GM10248 (cell line): Measurements from ENCODE around the gene NEURL1.
"Not testable (repeated sequence)": the region's sequence is repeated elsewhere in the genome, so short reads cannot be mapped to it uniquely, and the experiment has no call there.

Source experiments
- CTCF ChIA-PET: fragments of 300-600 bp; sonication (Branson Sonifier 250); formaldehyde crosslinking; extraction: SDS; loops from one replicate; lab custom pipeline; 2021; ENCODE audit warnings: antibody characterized with exemption; lab: Yijun Ruan, JAX
- POLR2A ChIA-PET: fragments of 350-650 bp; sonication (Branson Sonifier 250); formaldehyde crosslinking; extraction: SDS; loops from one replicate; lab custom pipeline; 2020; ENCODE audit warnings: antibody characterized with exemption; lab: Yijun Ruan, JAX
- DNase-seq: peaks from one replicate; pipeline ENCODE4 v3.0.0; 2012; ENCODE audit errors: extremely low spot score
- CTCF ChIP-seq: IDR thresholded peaks from 2 replicates; pipeline ENCODE4 v1.5.1; 2012; ENCODE audit warnings: mild to moderate bottlenecking, low read depth; ENCODE audit errors: extremely low read depth, missing control alignments, control extremely low read depth

NEURL1 gene

GRCh38 chr10:103512166-103512565 lies 18.7 kb downstream of the NEURL1 start:
- ChIA-PET CTCF (interaction anchor here (1.5 to 1.7 kb wide), 2 partner anchors 31 to 36 kb away, joined by 3 to 5 read pairs; no protein-coding TSS in a partner anchor), POLR2A (no interaction called here)
- peak; percentile 6 for DNase-seq
- no peak for TF ChIP-seq CTCF

- POLR2A ChIA-PET: no interaction called here
- DNase-seq: peak; percentile 4
- no peak for TF ChIP-seq CTCF
- CTCF ChIA-PET: interaction anchor here (0.8 to 1.7 kb wide), 2 partner anchors 32 to 34 kb away, joined by 3 read pairs; no protein-coding TSS in a partner anchor
Observed at GRCh38 chr10:103512591-103513379, 19.3 kb downstream of the NEURL1 start.

- CTCF ChIA-PET: interaction anchor here (0.8 to 1.7 kb wide), 2 partner anchors 32 to 34 kb away, joined by 3 read pairs; no protein-coding TSS in a partner anchor
- no peak for TF ChIP-seq CTCF
- POLR2A ChIA-PET: no interaction called here
- peak; percentile 8 for DNase-seq
Observed at GRCh38 chr10:103513380-103514060, 20.0 kb downstream of the NEURL1 start.

GRCh38 chr10:103514244-103514643 lies 20.7 kb downstream of the NEURL1 start:
- ChIA-PET POLR2A (no interaction called here), CTCF (interaction anchor here (1.5 kb wide), 1 partner anchor 11 kb away, joined by 3 read pairs; no protein-coding TSS in a partner anchor)
- TF ChIP-seq CTCF: no peak
- peak; percentile 13 for DNase-seq

- CTCF ChIA-PET: interaction anchor here (1.5 kb wide), 1 partner anchor 47 kb away, joined by 6 read pairs; no protein-coding TSS in a partner anchor
- DNase-seq: peak; percentile 23
- no peak for TF ChIP-seq CTCF
- POLR2A ChIA-PET: no interaction called here
Observed at GRCh38 chr10:103517234-103518085, 24.0 kb downstream of the NEURL1 start.

GRCh38 chr10:103519798-103520197 lies 26.3 kb downstream of the NEURL1 start:
- no peak for TF ChIP-seq CTCF
- POLR2A ChIA-PET: no interaction called here
- CTCF ChIA-PET: no interaction called here
- no peak for DNase-seq

GRCh38 chr10:103522006-103522405 lies 28.5 kb downstream of the NEURL1 start:
- CTCF ChIA-PET: interaction anchor here (1.7 kb wide), 1 partner anchor 21 kb away, joined by 4 read pairs; no protein-coding TSS in a partner anchor

More at GRCh38 chr10:103522006-103522405, 28.5 kb downstream of the NEURL1 start:
- POLR2A ChIA-PET: interaction anchor here (0.6 kb wide), 1 partner anchor 115 kb away, joined by 3 read pairs; no protein-coding TSS in a partner anchor
- DNase-seq: not testable (repeated sequence)
